ENCODE results near the gene RIPPLY3. TPM values are rescaled to one million over a fixed set of nuclear protein-coding genes. Genes with fewer than 3 reads are reported as not detected.

The RIPPLY3 gene
- total RNA-seq, 2 donors from 2014 or later = not detected

- WGBS, 2 donors = 86 to 96% methylated on average over 4 of the region's 4 CpGs
- Histone ChIP-seq H3K27me3 (no peaks in the 10 kb centered on the region), H3K27ac (no peak overlapping the region), H3K4me1 (peaks cover 19% of the 10 kb centered on the region), H3K9me3 (no peaks in the 10 kb centered on the region), H3K36me3 (replicated peaks in 1 of 2; ENCODE audit: insufficient read depth in 1 of 2, low read depth in 2 of 2) (no peaks in the 10 kb centered on the region), H3K4me3 (no peak overlapping the region)
- intact Hi-C loops (cut with DNase I) = no loop called here
- DNase-seq (no peak), ATAC-seq (no peak)
- TF ChIP-seq CTCF (IDR thresholded peaks at IDR 0.05) (no peak), POLR2A (IDR thresholded peaks at IDR 0.05) (no peak)
Observed at GRCh38 chr21:36964398-36964797, 42.1 kb upstream of the RIPPLY3 start.

- H3K27me3 ChIP-seq = no peaks in the 10 kb centered on the region
- peak overlapping the region in 3 of 4 donors; percentile 87 to 92 (median 92) for H3K27ac ChIP-seq
- peaks cover 19% of the 10 kb centered on the region for H3K4me1 ChIP-seq
- no peaks in the 10 kb centered on the region for H3K9me3 ChIP-seq
- DNase-seq = no peak
- no peaks in the 10 kb centered on the region for H3K36me3 ChIP-seq (replicated peaks in 1 of 2; ENCODE audit: insufficient read depth in 1 of 2, low read depth in 2 of 2)
- ATAC-seq = no peak
- WGBS, 2 donors = 54 to 56% methylated on average over 8 of the region's 8 CpGs
- TF ChIP-seq POLR2A (IDR thresholded peaks at IDR 0.05) = no peak
- no peak for TF ChIP-seq CTCF (IDR thresholded peaks at IDR 0.05)
- intact Hi-C loops (cut with DNase I) = no loop called here
- H3K4me3 ChIP-seq = no peak overlapping the region
Observed at GRCh38 chr21:36964827-36965719, 41.4 kb upstream of the RIPPLY3 start.

GRCh38 chr21:36965720-36966065 is 40.8 kb upstream of the RIPPLY3 start:
- ATAC-seq = peak; percentile 17
- H3K27me3 ChIP-seq = no peaks in the 10 kb centered on the region
- H3K27ac ChIP-seq = peak overlapping the region; percentile 77 to 92 (median 90)

GRCh38 chr21:36966066-36966820 is 40.3 kb upstream of the RIPPLY3 start, which contains the start of gene HLCS:
HLCS (minus strand) TSS chr21:36966669; CDS start chr21:36966638, 31 bp downstream.
- peak; percentile 78 to 82 (median 80) for DNase-seq
- intact Hi-C loops (cut with DNase I) = no loop called here
- Histone ChIP-seq H3K27ac (peak within 1 kb of the TSS; percentile 77 to 92 (median 90)), H3K27me3 (no peaks in the 10 kb centered on the region), H3K4me1 (peaks cover 19% of the 10 kb centered on the region), H3K4me3 (peak within 1 kb of the TSS; percentile 72 to 74), H3K9me3 (no peaks in the 10 kb centered on the region), H3K36me3 (replicated peaks in 1 of 2; ENCODE audit: insufficient read depth in 1 of 2, low read depth in 2 of 2) (no peaks in the 10 kb centered on the region)
- WGBS, 2 donors = 1% methylated on average over 54 of the region's 101 CpGs; no CpG with 5 or more reads in 1 of the 2 donors
- ATAC-seq = peak; percentile 92
- TF ChIP-seq CTCF (IDR thresholded peaks at IDR 0.05) (peak in 3 of 7 experiments; percentile 23 to 56 (median 51)), POLR2A (IDR thresholded peaks at IDR 0.05) (peak; percentile 47 to 65 (median 60))

More at GRCh38 chr21:36965720-36966065, 40.8 kb upstream of the RIPPLY3 start:
- intact Hi-C loops (cut with DNase I) = no loop called here
- H3K9me3 ChIP-seq = no peaks in the 10 kb centered on the region
- H3K4me1 ChIP-seq = peaks cover 19% of the 10 kb centered on the region
- DNase-seq = no peak
- WGBS, 2 donors = 27 to 49% methylated on average over 7 to 10 of the region's 10 CpGs
- no peaks in the 10 kb centered on the region for H3K36me3 ChIP-seq (replicated peaks in 1 of 2; ENCODE audit: insufficient read depth in 1 of 2, low read depth in 2 of 2)
- peak overlapping the region; percentile 72 to 74 for H3K4me3 ChIP-seq
- TF ChIP-seq POLR2A (IDR thresholded peaks at IDR 0.05) (no peak), CTCF (IDR thresholded peaks at IDR 0.05) (no peak)
